DOHH2 (cell line): Measurements from ENCODE around the gene MLLT6.
A peak's percentile ranks its signal among the peaks of the same experiment; 100 is the strongest.

Experiments
- CTCF ChIP-seq: fragments of 200-600 bp; sonication (generic); IDR thresholded peaks from one replicate; pipeline ENCODE4 v1.5.1; 2014; ENCODE audit warnings: antibody characterized with exemption, mild to moderate bottlenecking, low read depth, low read length; ENCODE audit not compliant: poor library complexity, severe bottlenecking
- EZH2phosphoT487 ChIP-seq: fragments of 200-600 bp; sonication (generic); IDR thresholded peaks from 2 replicates; pipeline ENCODE4 v1.6.1; 2017; ENCODE audit warnings: borderline replicate concordance, mild to moderate bottlenecking, antibody characterized with exemption, low read length, moderate library complexity, mixed read lengths

GRCh38 chr17:38729886-38730525 is 24.9 kb downstream of the MLLT6 start, which contains the start of gene CISD3:
- TF ChIP-seq CTCF (peak; percentile 54), EZH2phosphoT487 (no peak)
